Ascending aorta (tissue), 2 donors: ENCODE measurements around the gene PURA. TPM values are rescaled to one million over a fixed set of nuclear protein-coding genes. Genes with fewer than 3 reads are reported as not detected.

Source experiments
- DNase-seq, 2 donors: peaks; one replicate each; pipeline ENCODE4 v3.0.0-alpha.2; 2019; ENCODE audit warnings: low spot score in 2 of 2
- H3K27ac ChIP-seq, 2 donors: fragments of 200-600 bp; sonication (generic); one replicate each; pipeline ENCODE4 v1.5.1; 2016 to 2017; ENCODE audit warnings: mild to moderate bottlenecking in 1 of 2
- H3K27me3 ChIP-seq: fragments of 200-600 bp; sonication (generic); one replicate; pipeline ENCODE4 v1.5.1; 2017
- H3K36me3 ChIP-seq, 2 donors: fragments of 200-600 bp; sonication (generic); one replicate each; pipeline ENCODE4 v1.5.1; 2016
- H3K4me1 ChIP-seq, 2 donors: fragments of 200-600 bp; sonication (generic); one replicate each; pipeline ENCODE4 v1.5.1; 2016 to 2017; ENCODE audit warnings: mild to moderate bottlenecking in 1 of 2
- H3K4me3 ChIP-seq, 2 donors: fragments of 200-600 bp; sonication (generic); one replicate each; pipeline ENCODE4 v1.5.1; 2016 to 2017; ENCODE audit warnings: mild to moderate bottlenecking in 1 of 2
- H3K9me3 ChIP-seq, 2 donors: fragments of 200-600 bp; sonication (generic); one replicate each; pipeline ENCODE4 v1.5.1; 2016
- CTCF ChIP-seq, 3 experiments: fragments of 200-600 bp in 2 of 3; fragments of 450-650 bp in 1 of 3; sonication (generic) in 2 of 3; IDR thresholded peaks; one replicate each; pipeline ENCODE4 v1.5.1; 2016 to 2019; ENCODE audit warnings: antibody characterized with exemption in 3 of 3, mild to moderate bottlenecking in 1 of 3, moderate library complexity in 1 of 3
- intact Hi-C: fragments of 100-400 bp; cut with DNase I; formaldehyde crosslinking; loops from one replicate; pipeline ENCODE4 v1.15.1; 2023
- total RNA-seq: library from RNA; depleted of rRNA; stranded (reverse); fragments of >200 nt; gene quantifications from one replicate; pipeline ENCODE4 v1.1.0, GENCODE V29; 2016

PURA gene
- total RNA-seq, 1 donor from 2014 or later: 11.5 TPM

DNA sequence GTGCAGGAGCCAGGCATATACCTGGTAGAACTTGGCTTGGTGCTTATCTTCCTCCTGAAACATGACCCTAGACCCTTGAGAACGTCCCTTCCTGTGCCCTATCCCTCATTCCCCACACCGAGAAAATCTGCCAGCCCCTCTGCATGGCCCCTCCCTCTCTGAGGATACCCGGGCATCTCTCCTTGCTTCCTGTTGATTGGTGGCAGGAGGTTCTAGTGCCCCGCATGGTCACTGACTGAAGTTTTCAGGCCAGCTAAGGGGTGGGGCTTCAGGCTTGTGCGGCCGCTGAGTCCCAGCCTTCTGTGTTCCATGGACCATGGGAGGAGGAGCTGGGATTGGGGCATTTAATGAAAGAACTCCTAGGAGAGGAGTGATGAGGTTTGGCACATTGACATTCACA is 34.6 kb downstream of the PURA start:
- no peak for TF ChIP-seq CTCF (IDR thresholded peaks at IDR 0.05)
- no peaks in the 10 kb centered on the region for H3K9me3 ChIP-seq
- no peak overlapping the region for H3K4me3 ChIP-seq
- DNase-seq: peak in 1 of 2 donors; percentile 61
- H3K36me3 ChIP-seq: no peaks in the 10 kb centered on the region
- intact Hi-C loops: no loop called here
- H3K4me1 ChIP-seq: peaks cover 11 to 15% of the 10 kb centered on the region in 2 donors
- no peaks in the 10 kb centered on the region for H3K27me3 ChIP-seq
- H3K27ac ChIP-seq: no peak overlapping the region

DNA sequence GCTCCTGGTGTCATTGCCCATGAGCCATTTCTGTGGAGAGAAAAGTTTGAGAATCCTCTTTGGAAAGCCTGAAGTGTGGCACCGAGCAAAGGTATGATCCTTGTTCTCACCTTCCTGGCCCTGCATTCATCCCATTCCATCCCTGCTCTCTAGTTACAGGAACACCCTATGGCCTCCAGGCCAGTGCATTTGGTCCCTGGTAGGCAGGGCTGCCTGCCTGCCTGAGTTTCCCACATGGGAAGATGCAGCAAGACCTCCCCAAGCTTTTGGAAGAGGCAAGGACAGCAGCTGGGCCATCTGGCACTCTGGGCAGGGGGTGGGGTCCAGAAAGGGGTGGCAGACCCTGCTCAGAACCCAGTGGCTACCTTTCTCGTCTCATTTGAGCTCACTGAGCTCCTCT is 36.3 kb downstream of the PURA start:
- Histone ChIP-seq H3K4me1 (peaks cover 11 to 17% of the 10 kb centered on the region in 2 donors), H3K27ac (no peak overlapping the region)

DNA sequence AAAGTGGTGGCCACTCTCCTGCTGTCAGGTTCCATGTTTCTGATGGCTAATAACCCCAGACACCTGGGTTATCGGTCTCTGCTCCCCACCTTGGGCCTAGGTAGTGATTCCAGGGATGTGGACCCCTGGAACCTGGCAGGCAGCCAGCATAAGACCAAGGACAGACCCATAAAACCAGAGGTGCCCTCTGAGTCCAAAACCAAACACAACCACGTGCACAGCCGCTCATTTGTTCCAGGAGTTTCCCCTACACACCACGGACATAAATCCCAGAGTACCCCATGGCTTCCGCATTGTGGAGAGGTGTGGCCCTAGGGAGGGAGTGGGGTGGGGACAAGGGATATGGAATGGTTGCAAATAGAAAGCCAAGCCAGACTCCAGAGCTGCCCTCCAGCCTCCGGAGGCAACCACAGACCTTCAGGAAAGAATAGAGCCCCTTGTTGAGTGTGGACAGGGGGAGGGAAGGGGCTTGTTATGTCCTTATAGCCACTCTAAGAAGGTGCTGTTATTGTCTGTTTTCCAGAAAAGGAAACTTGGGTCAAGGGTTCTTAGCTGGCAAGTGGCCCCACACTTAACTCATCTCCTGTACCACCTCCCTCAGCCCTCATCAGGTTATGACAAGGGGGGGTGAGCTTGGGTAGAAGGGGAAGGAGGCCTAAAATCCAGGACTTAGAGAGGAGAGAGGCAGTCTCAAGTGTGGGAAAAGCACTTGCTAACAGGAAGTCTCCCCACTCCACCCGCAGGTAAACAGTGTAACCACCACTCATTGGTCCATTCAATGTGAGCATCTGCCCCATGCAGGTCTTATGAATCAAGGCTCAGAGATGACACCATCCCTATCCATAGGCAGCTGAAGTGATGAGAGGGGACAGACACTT is 37.5 kb downstream of the PURA start:
- intact Hi-C loops: no loop called here
- Histone ChIP-seq H3K36me3 (no peaks in the 10 kb centered on the region), H3K9me3 (no peaks in the 10 kb centered on the region), H3K27me3 (no peaks in the 10 kb centered on the region), H3K27ac (no peak overlapping the region), H3K4me3 (no peak overlapping the region), H3K4me1 (peaks cover 3 to 7% of the 10 kb centered on the region in 2 donors)
- no peak for TF ChIP-seq CTCF (IDR thresholded peaks at IDR 0.05)
- DNase-seq: peak in 1 of 2 donors; percentile 40

More for the DNA sequence above, 36.3 kb downstream of the PURA start:
- Histone ChIP-seq H3K36me3 (no peaks in the 10 kb centered on the region), H3K27me3 (no peaks in the 10 kb centered on the region), H3K9me3 (no peaks in the 10 kb centered on the region), H3K4me3 (no peak overlapping the region)
- no peak for TF ChIP-seq CTCF (IDR thresholded peaks at IDR 0.05)
- no peak for DNase-seq
- intact Hi-C loops: no loop called here

DNA sequence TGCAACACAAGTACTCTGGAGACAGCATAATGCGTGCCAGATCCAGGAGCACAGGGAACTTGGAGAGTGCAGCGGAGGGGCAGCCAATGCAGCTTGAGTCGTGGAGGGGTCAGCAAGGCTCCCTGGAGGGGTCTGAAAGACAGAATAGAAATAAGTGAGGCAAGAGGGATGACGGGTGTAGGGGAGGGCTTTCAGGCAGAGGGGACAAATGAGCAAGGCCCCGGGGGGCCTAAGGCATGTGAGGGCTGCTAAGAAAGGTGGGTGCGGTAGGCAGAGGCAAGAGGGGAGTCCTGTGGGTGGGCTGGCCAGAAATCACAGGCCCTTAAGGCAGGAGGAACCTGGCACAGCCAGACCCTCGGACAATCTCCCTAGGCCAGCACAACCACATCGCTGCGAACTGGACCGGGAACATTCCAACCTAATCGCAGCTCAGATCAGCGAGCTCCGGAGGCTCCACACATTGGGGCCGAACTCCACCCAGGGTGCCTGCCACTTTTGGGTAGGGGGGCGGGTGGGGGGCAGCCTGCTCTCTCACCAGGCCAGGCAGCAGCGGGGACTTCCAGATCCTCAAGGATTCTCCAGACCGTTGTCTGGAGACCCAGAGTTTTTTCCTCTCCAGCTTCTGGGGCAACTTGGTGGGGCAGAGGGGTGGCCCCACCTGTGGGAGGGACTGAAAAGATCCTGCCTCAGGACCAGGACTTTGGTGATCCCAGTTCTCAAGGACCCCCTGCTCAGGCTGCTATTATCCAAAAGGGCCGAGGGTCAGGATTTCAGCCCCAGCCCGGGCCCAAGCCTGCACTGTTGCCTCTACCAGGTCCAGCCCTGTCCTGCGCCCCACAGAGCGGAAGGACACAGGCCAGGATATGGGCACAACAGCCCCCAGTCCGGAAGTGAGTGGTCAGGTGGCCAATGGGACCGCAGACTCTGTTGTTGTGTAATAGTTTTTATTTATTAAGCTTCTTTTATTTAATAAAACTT is 38.4 kb downstream of the PURA start:
- no peak for TF ChIP-seq CTCF (IDR thresholded peaks at IDR 0.05)
- intact Hi-C loops: no loop called here
- DNase-seq: peak in 1 of 2 donors; percentile 56
- Histone ChIP-seq H3K9me3 (no peaks in the 10 kb centered on the region), H3K4me3 (no peak overlapping the region), H3K27ac (no peak overlapping the region), H3K27me3 (no peaks in the 10 kb centered on the region), H3K4me1 (peaks cover 0 to 10% of the 10 kb centered on the region in 2 donors), H3K36me3 (no peaks in the 10 kb centered on the region)

DNA sequence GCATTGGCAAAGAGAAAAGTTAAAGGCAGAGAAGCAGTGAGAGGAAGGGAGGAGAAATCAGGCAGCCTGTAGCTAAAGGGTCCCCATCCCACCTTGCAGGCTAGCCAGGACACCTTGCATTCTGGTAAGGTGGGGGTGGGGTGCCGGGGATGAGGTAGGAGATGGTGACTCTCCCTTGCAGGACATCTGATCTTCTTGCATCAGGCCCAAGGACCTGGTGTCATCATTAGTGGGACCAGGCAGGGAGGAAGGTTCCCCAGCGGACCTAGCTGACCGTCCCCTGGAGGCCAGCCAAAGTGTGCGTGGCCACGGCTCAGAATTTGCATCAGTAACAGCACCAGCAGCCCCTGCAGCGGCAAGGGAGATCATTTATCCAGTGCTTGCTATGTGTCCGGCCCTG is 39.3 kb downstream of the PURA start:
- DNase-seq: no peak
- intact Hi-C loops: no loop called here
- no peaks in the 10 kb centered on the region for H3K27me3 ChIP-seq
- no peak for TF ChIP-seq CTCF (IDR thresholded peaks at IDR 0.05)
- no peaks in the 10 kb centered on the region for H3K36me3 ChIP-seq
- H3K27ac ChIP-seq: no peak overlapping the region
- no peaks in the 10 kb centered on the region for H3K9me3 ChIP-seq
- no peak overlapping the region for H3K4me3 ChIP-seq
- peaks cover 0 to 14% of the 10 kb centered on the region in 2 donors for H3K4me1 ChIP-seq
